OCI-LY3 (cell line): ENCODE measurements around the gene LRRC7.

ENCODE experiments used
- EZH2phosphoT487 ChIP-seq: fragments of 200-600 bp; shearing (Covaris generic); IDR thresholded peaks from 2 replicates; pipeline ENCODE4 v1.6.1; 2018; ENCODE audit warnings: antibody characterized with exemption, mixed run types, low read depth
- TF ChIP-seq, protein P1 (sequence below): fragments of 200-600, 300-600 bp; sonication (generic); IDR thresholded peaks from 2 replicates; pipeline ENCODE4 v1.5.1; 2014; ENCODE audit warnings: antibody characterized with exemption, low read length, low read depth

DNA sequence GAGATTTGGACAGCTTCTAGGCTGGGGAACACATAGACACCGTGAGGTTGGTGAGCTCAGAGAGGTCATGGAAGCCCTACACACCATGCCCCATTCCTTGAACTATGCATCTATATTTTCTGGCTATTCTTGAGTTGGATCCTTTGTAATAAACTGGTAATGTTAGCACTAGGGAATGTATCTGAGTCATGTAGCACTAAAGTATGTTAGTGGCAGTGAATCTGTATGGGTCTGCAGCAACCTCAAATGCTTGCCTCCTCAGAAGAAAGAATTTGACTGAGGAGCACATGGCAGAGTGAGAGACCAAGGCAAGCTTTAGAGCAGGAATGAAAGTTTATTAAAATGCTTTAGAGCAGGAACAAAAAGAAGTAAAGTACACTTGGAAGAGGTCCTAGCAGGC is 43.7 kb upstream of the LRRC7 start:
- TF ChIP-seq, protein P1, sequence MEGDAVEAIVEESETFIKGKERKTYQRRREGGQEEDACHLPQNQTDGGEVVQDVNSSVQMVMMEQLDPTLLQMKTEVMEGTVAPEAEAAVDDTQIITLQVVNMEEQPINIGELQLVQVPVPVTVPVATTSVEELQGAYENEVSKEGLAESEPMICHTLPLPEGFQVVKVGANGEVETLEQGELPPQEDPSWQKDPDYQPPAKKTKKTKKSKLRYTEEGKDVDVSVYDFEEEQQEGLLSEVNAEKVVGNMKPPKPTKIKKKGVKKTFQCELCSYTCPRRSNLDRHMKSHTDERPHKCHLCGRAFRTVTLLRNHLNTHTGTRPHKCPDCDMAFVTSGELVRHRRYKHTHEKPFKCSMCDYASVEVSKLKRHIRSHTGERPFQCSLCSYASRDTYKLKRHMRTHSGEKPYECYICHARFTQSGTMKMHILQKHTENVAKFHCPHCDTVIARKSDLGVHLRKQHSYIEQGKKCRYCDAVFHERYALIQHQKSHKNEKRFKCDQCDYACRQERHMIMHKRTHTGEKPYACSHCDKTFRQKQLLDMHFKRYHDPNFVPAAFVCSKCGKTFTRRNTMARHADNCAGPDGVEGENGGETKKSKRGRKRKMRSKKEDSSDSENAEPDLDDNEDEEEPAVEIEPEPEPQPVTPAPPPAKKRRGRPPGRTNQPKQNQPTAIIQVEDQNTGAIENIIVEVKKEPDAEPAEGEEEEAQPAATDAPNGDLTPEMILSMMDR = no peak
- no peak for TF ChIP-seq EZH2phosphoT487
